Keratinocyte (primary cell): ENCODE measurements around the gene RERE. TPM values are rescaled to one million over a fixed set of nuclear protein-coding genes. Genes with fewer than 3 reads are reported as not detected.

Experiments
- DNase-seq: peaks from one replicate; pipeline ENCODE4 v3.0.0-alpha.2; 2011; ENCODE audit warnings: low read depth, missing footprints, low spot score
- FAIRE-seq: peaks from 2 replicates; lab custom pipeline; 2011; peaks lifted over from hg19 to GRCh38; lab: Jason Lieb, UNC
- H2AFZ ChIP-seq: 2 replicates; pipeline ENCODE4 v1.6.0; 2012; ENCODE audit warnings: low read length, control low read depth, inconsistent platforms; ENCODE audit not compliant: control insufficient read depth
- H3K27ac ChIP-seq: 2 replicates; pipeline ENCODE4 v1.5.1; 2011; ENCODE audit warnings: low read length; ENCODE audit not compliant: control insufficient read depth, insufficient read depth
- H3K27me3 ChIP-seq: 3 replicates; pipeline ENCODE4 v1.6.0; 2011; ENCODE audit warnings: low read length; ENCODE audit not compliant: control insufficient read depth, insufficient read depth; ENCODE audit errors: extremely low read depth
- H3K36me3 ChIP-seq, 2 experiments: 2 replicates in 1 of 2; 3 replicates in 1 of 2; pipeline ENCODE4 v1.5.1; 2011; ENCODE audit warnings: low read length in 2 of 2, mild to moderate bottlenecking in 1 of 2; ENCODE audit not compliant: control insufficient read depth in 2 of 2, insufficient read depth in 2 of 2; ENCODE audit errors: extremely low read depth in 1 of 2
- H3K4me1 ChIP-seq: 3 replicates; pipeline ENCODE4 v1.5.1; 2011; ENCODE audit warnings: low read length; ENCODE audit not compliant: control insufficient read depth, insufficient read depth; ENCODE audit errors: extremely low read depth
- H3K4me2 ChIP-seq: 3 replicates; pipeline ENCODE4 v1.6.0; 2011; ENCODE audit warnings: low read depth, low read length; ENCODE audit not compliant: control insufficient read depth, insufficient read depth; ENCODE audit errors: extremely low read depth
- H3K4me3 ChIP-seq, 3 experiments: fragments of 200-600 bp in 1 of 3; sonication (generic) in 1 of 3; 2 replicates in 2 of 3; 3 replicates in 1 of 3; pipeline ENCODE4 v1.5.1; 2011 to 2016; ENCODE audit warnings: low read length in 3 of 3, mild to moderate bottlenecking in 3 of 3, control low read depth in 2 of 3, inconsistent platforms in 1 of 3, low read depth in 1 of 3, mixed read lengths in 1 of 3, mixed run types in 1 of 3, moderate library complexity in 1 of 3; ENCODE audit not compliant: control insufficient read depth in 2 of 3, insufficient read depth in 2 of 3; ENCODE audit errors: extremely low read depth in 1 of 3
- H3K79me2 ChIP-seq: 2 replicates; pipeline ENCODE4 v1.6.0; 2012; ENCODE audit warnings: low read length; ENCODE audit not compliant: control insufficient read depth, insufficient read depth
- H3K9ac ChIP-seq: 3 replicates; pipeline ENCODE4 v1.6.0; 2011; ENCODE audit warnings: low read length; ENCODE audit not compliant: control insufficient read depth, insufficient read depth; ENCODE audit errors: extremely low read depth
- H3K9me1 ChIP-seq: 3 replicates; pipeline ENCODE4 v1.6.0; 2011; ENCODE audit warnings: low read length; ENCODE audit not compliant: control insufficient read depth, insufficient read depth; ENCODE audit errors: extremely low read depth
- H3K9me3 ChIP-seq: 2 replicates; pipeline ENCODE4 v1.5.1; 2012; ENCODE audit warnings: low read depth, low read length; ENCODE audit not compliant: control insufficient read depth
- H4K20me1 ChIP-seq: 3 replicates; pipeline ENCODE4 v1.6.0; 2011; ENCODE audit warnings: low read length; ENCODE audit not compliant: control insufficient read depth, insufficient read depth; ENCODE audit errors: extremely low read depth
- EZH2 ChIP-seq: IDR thresholded peaks from one replicate; pipeline ENCODE4 v1.6.1; 2012; ENCODE audit warnings: inconsistent platforms, mild to moderate bottlenecking, low read length, moderate library complexity
- dilution Hi-C: fragments of 300-500 bp; cut with MboI; formaldehyde crosslinking; loops from one replicate; pipeline ENCODE4 v1.7.0; 2020; ENCODE audit warnings: low sequenced_read_pairs; ENCODE audit not compliant: extremely low pct_ligation_motif_present
- polyA plus RNA-seq, 5 experiments: library from polyadenylated mRNA; depleted of rRNA in 3 of 5; stranded (reverse) in 3 of 5; stranded (forward) in 1 of 5; unstranded in 1 of 5; fragments of >200 nt; gene quantifications; 1 replicate in 1 of 5; 2 replicates in 3 of 5; 3 replicates in 1 of 5; pipeline versions ENCODE4 v1.2.1 to v1.2.3, GENCODE V29; 2011 to 2012; ENCODE audit warnings: missing spikeins in 2 of 5, low read depth in 1 of 5, low replicate concordance in 1 of 5
- TF ChIP-seq, protein P1 (sequence below), 3 experiments: IDR thresholded peaks in 1 of 3; conservative IDR thresholded peaks in 1 of 3; optimal IDR thresholded peaks in 1 of 3; 2 replicates in 2 of 3; 3 replicates in 1 of 3; pipeline versions ENCODE3 to v1.5.1; 2011; ENCODE audit warnings: low read length in 3 of 3, mild to moderate bottlenecking in 3 of 3, moderate library complexity in 2 of 3, control low read depth in 1 of 3, inconsistent platforms in 1 of 3; ENCODE audit not compliant: insufficient read depth in 2 of 3; ENCODE audit errors: extremely low read depth in 1 of 3

The RERE gene
- polyA plus RNA-seq, 1 donor (not counting 4 experiments of a cell fraction or from before 2014, with no cell fraction given), result 3.8 TPM

DNA sequence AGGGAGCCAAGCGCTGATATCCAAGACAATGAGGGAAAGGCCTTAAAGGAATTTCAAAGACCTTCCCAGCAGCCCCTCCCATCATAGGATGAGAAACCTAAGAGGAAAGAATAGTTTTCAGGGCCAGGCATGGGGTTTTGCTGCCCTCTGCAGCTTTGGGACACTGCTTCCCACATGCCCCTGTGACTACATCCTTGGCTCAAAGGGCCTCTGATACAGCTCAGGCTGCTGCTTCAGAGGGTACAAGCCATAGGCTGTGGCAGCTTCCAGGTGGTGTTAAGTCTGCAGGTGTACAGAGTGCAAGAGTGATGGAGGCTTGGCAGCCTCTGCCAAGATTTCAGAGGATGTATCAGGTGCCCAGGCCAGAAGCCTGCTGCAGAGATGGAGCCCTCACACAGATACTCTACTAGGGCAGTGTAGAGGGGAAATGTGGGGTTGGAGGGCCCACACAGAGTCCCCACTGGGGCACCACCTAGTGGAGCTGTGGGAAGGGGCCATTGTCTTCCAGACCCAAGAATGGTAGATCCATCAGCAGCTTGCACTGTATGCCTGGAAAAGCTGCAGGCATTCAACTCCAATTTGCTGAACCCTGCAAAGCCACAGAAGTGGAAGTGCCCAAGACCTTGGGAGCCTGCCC lies 373.8 kb downstream of the RERE start:
- H3K27me3 ChIP-seq, result no peaks in the 10 kb centered on the region
- no peak for DNase-seq

DNA sequence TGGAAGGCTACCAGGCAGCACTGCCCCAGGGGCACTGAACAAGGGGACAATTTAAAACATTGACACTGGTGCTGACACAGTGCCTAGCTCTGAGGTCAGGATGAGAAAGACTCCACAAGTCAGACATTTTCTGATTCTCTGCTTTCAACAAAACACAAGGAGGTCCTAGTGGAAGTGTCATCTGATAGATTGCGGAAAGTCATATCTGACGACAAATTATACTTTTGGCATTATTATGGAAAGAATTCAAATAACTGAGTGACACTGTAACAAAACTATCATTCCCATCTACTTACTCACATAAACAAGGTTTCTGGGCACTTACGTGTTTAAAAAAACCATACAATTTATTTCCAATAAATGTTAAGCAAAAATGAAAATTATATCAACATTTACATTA lies 376.0 kb downstream of the RERE start:
- no peak overlapping the region for H2AFZ ChIP-seq
- H3K27ac ChIP-seq, result no peak overlapping the region
- dilution Hi-C loops, result no loop called here
- DNase-seq (no peak), FAIRE-seq (no peak)
- H4K20me1 ChIP-seq, result no peaks in the 10 kb centered on the region
- TF ChIP-seq, protein P1, sequence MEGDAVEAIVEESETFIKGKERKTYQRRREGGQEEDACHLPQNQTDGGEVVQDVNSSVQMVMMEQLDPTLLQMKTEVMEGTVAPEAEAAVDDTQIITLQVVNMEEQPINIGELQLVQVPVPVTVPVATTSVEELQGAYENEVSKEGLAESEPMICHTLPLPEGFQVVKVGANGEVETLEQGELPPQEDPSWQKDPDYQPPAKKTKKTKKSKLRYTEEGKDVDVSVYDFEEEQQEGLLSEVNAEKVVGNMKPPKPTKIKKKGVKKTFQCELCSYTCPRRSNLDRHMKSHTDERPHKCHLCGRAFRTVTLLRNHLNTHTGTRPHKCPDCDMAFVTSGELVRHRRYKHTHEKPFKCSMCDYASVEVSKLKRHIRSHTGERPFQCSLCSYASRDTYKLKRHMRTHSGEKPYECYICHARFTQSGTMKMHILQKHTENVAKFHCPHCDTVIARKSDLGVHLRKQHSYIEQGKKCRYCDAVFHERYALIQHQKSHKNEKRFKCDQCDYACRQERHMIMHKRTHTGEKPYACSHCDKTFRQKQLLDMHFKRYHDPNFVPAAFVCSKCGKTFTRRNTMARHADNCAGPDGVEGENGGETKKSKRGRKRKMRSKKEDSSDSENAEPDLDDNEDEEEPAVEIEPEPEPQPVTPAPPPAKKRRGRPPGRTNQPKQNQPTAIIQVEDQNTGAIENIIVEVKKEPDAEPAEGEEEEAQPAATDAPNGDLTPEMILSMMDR (optimal IDR thresholded peaks at IDR 0.05 in 1 of 3, IDR thresholded peaks at IDR 0.05 in 1 of 3, conservative IDR thresholded peaks at IDR 0.05 in 1 of 3; ENCODE audit: extremely low read depth in 1 of 3, insufficient read depth in 2 of 3, low read length in 3 of 3), result no peak
- TF ChIP-seq EZH2, result no peak
- H3K4me3 ChIP-seq, result no peak overlapping the region
- no peaks in the 10 kb centered on the region for H3K36me3 ChIP-seq
- H3K79me2 ChIP-seq, result no peaks in the 10 kb centered on the region
- H3K9ac ChIP-seq, result no peak overlapping the region
- H3K9me3 ChIP-seq, result no peaks in the 10 kb centered on the region
- H3K9me1 ChIP-seq, result no peaks in the 10 kb centered on the region
- H3K4me2 ChIP-seq, result no peak overlapping the region
- no peaks in the 10 kb centered on the region for H3K4me1 ChIP-seq
- H3K27me3 ChIP-seq, result no peaks in the 10 kb centered on the region

More for the DNA sequence above, 373.8 kb downstream of the RERE start:
- FAIRE-seq, result no peak
- TF ChIP-seq EZH2, result no peak
- TF ChIP-seq, protein P1 (optimal IDR thresholded peaks at IDR 0.05 in 1 of 3, IDR thresholded peaks at IDR 0.05 in 1 of 3, conservative IDR thresholded peaks at IDR 0.05 in 1 of 3; ENCODE audit: extremely low read depth in 1 of 3, insufficient read depth in 2 of 3, low read length in 3 of 3), result peak in 1 of 3 experiments; percentile 12
- Histone ChIP-seq H4K20me1 (no peaks in the 10 kb centered on the region), H3K79me2 (no peaks in the 10 kb centered on the region), H3K4me2 (no peak overlapping the region), H3K36me3 (peaks cover 0 to 6% of the 10 kb centered on the region in 2 experiments), H3K27ac (no peak overlapping the region), H3K9me3 (no peaks in the 10 kb centered on the region), H3K4me3 (no peak overlapping the region), H2AFZ (no peak overlapping the region), H3K9me1 (no peaks in the 10 kb centered on the region), H3K4me1 (no peaks in the 10 kb centered on the region), H3K9ac (no peak overlapping the region)
- dilution Hi-C loops, result no loop called here
